ENCODE measurements around the gene PRR15L. TPM values are rescaled to one million over a fixed set of nuclear protein-coding genes. Genes with fewer than 3 reads are reported as not detected.

Gene PRR15L
- total RNA-seq, 2 donors from 2014 or later: 0.57 to 0.60 TPM

GRCh38 chr17:47975823-47976205 is 18.1 kb upstream of the PRR15L start:
- no peak overlapping the region for H3K27ac ChIP-seq (ENCODE audit: low read depth, low read length)
- Mint-ChIP-seq H3K4me1 (no peaks in the 10 kb centered on the region), H3K36me3 (ENCODE audit: low read depth) (peaks cover 61% of the 10 kb centered on the region), H3K4me3 (no peak overlapping the region), H3K27ac (no peak overlapping the region), H3K9me3 (no peaks in the 10 kb centered on the region), H3K27me3 (ENCODE audit: insufficient read depth) (no peaks in the 10 kb centered on the region)
- TF ChIP-seq CTCF (conservative IDR thresholded peaks at IDR 0.05): no peak
- no peaks in the 10 kb centered on the region for H3K9me3 ChIP-seq (ENCODE audit: control insufficient read depth, low read length)
- H3K27me3 ChIP-seq (ENCODE audit: control insufficient read depth, insufficient read depth, low read length, poor library complexity, severe bottlenecking): no peaks in the 10 kb centered on the region
- WGBS, 2 experiments (ENCODE audit: insufficient coverage in 1 of 2, insufficient read length in 1 of 2): 97 to 98% methylated on average over 6 to 10 of the region's 10 CpGs
- H3K9ac ChIP-seq (ENCODE audit: extremely low read depth, low read length, poor library complexity, severe bottlenecking): no peak overlapping the region
- no peaks in the 10 kb centered on the region for H3K4me1 ChIP-seq (ENCODE audit: control insufficient read depth, insufficient read depth, low read length)
- H3K36me3 ChIP-seq (ENCODE audit: control insufficient read depth, insufficient read depth, low read length): peaks cover 39% of the 10 kb centered on the region
- H3K4me3 ChIP-seq (ENCODE audit: low read length): no peak overlapping the region
- peak; percentile 37 for DNase-seq

GRCh38 chr17:47975189-47975822 is 17.6 kb upstream of the PRR15L start:
- H3K9ac ChIP-seq (ENCODE audit: extremely low read depth, low read length, poor library complexity, severe bottlenecking): no peak overlapping the region
- H3K9me3 ChIP-seq (ENCODE audit: control insufficient read depth, low read length): no peaks in the 10 kb centered on the region
- Mint-ChIP-seq H3K9me3 (no peaks in the 10 kb centered on the region), H3K36me3 (ENCODE audit: low read depth) (peaks cover 56% of the 10 kb centered on the region), H3K27ac (no peak overlapping the region), H3K27me3 (ENCODE audit: insufficient read depth) (no peaks in the 10 kb centered on the region), H3K4me1 (peaks cover 2% of the 10 kb centered on the region), H3K4me3 (no peak overlapping the region)
- H3K4me1 ChIP-seq (ENCODE audit: control insufficient read depth, insufficient read depth, low read length): no peaks in the 10 kb centered on the region
- H3K27me3 ChIP-seq (ENCODE audit: control insufficient read depth, insufficient read depth, low read length, poor library complexity, severe bottlenecking): no peaks in the 10 kb centered on the region
- H3K36me3 ChIP-seq (ENCODE audit: control insufficient read depth, insufficient read depth, low read length): peaks cover 34% of the 10 kb centered on the region
- no peak overlapping the region for H3K27ac ChIP-seq (ENCODE audit: low read depth, low read length)
- TF ChIP-seq CTCF (conservative IDR thresholded peaks at IDR 0.05): peak; percentile 50
- no peak overlapping the region for H3K4me3 ChIP-seq (ENCODE audit: low read length)
- peak; percentile 86 for DNase-seq
- WGBS, 2 experiments (ENCODE audit: insufficient coverage in 1 of 2, insufficient read length in 1 of 2): 88 to 92% methylated on average over 9 to 15 of the region's 15 CpGs

GRCh38 chr17:47973541-47973940 is 15.9 kb upstream of the PRR15L start:
- no peak for DNase-seq
- H3K36me3 ChIP-seq (ENCODE audit: control insufficient read depth, insufficient read depth, low read length): peaks cover 24% of the 10 kb centered on the region
- H3K27me3 ChIP-seq (ENCODE audit: control insufficient read depth, insufficient read depth, low read length, poor library complexity, severe bottlenecking): no peaks in the 10 kb centered on the region
- Mint-ChIP-seq H3K4me1 (peaks cover 8% of the 10 kb centered on the region), H3K9me3 (no peaks in the 10 kb centered on the region), H3K36me3 (ENCODE audit: low read depth) (peaks cover 39% of the 10 kb centered on the region), H3K4me3 (no peak overlapping the region), H3K27me3 (ENCODE audit: insufficient read depth) (peaks cover 9% of the 10 kb centered on the region), H3K27ac (no peak overlapping the region)
- H3K9ac ChIP-seq (ENCODE audit: extremely low read depth, low read length, poor library complexity, severe bottlenecking): no peak overlapping the region
- H3K9me3 ChIP-seq (ENCODE audit: control insufficient read depth, low read length): no peaks in the 10 kb centered on the region
- no peak for TF ChIP-seq CTCF (conservative IDR thresholded peaks at IDR 0.05)
- no peak overlapping the region for H3K4me3 ChIP-seq (ENCODE audit: low read length)
- H3K4me1 ChIP-seq (ENCODE audit: control insufficient read depth, insufficient read depth, low read length): no peaks in the 10 kb centered on the region
- WGBS, 2 experiments (ENCODE audit: insufficient coverage in 1 of 2, insufficient read length in 1 of 2): 87 to 97% methylated on average over 4 to 8 of the region's 8 CpGs
- H3K27ac ChIP-seq (ENCODE audit: low read depth, low read length): no peak overlapping the region

Data from endodermal cell (in vitro differentiated cells).